Activated CD4-positive, alpha-beta T cell treated with anti-CD3 and anti-CD28 coated beads, Interleukin-2, Interleukin-6, amounts not matched to agents 100 ng/mL and 50 ng/mL, durations not matched to agents 16 hours and 8 hours (primary cell): ENCODE measurements around the gene PSMB10.

Experiments used
- DNase-seq: peaks from one replicate; pipeline ENCODE4 v3.0.0-alpha.2; 2020

Gene PSMB10

GRCh38 chr16:67888331-67888730 lies 48.3 kb downstream of the PSMB10 start:
- DNase-seq, result no peak

- DNase-seq, result no peak
Observed at GRCh38 chr16:67886387-67886786, 50.3 kb downstream of the PSMB10 start.

GRCh38 chr16:67885976-67886375 lies 50.7 kb downstream of the PSMB10 start:
- no peak for DNase-seq

GRCh38 chr16:67885545-67885944 lies 51.1 kb downstream of the PSMB10 start:
- DNase-seq, result no peak

- DNase-seq, result no peak
Observed at GRCh38 chr16:67884684-67885083, 52.0 kb downstream of the PSMB10 start, which contains the start of gene NRN1L. Gene NRN1L, plus strand, starts transcription at chr16:67884885. Its CDS starts 19 bp downstream, at chr16:67884904.
